GM23338 (cell line): Measurements from ENCODE around the gene IHH. TPM values are rescaled to one million over a fixed set of nuclear protein-coding genes. Genes with fewer than 3 reads are reported as not detected.

Experiments
- ATAC-seq: fragments of 200-7000 bp; cut with Tn5 transposase; 3 replicates; pipeline ENCODE4 v1.9.1; 2020
- DNase-seq: peaks from one replicate; pipeline ENCODE4 v3.0.0-alpha.2; 2015; ENCODE audit warnings: low spot score
- H2AFZ ChIP-seq: fragments of 200-600 bp; sonication (generic); 2 replicates; pipeline ENCODE4 v1.8.0; 2016; ENCODE audit warnings: antibody characterized with exemption, mild to moderate bottlenecking, moderate library complexity
- H3F3A ChIP-seq: fragments of 200-600 bp; sonication (generic); replicated peaks from 2 replicates; pipeline ENCODE4 v1.8.0; 2017; ENCODE audit warnings: antibody characterized with exemption, mixed run types, low read depth
- H3K27ac ChIP-seq: fragments of 200-600 bp; sonication (generic); 2 replicates; pipeline ENCODE4 v1.6.1; 2016; ENCODE audit warnings: low read depth
- H3K27me3 ChIP-seq: fragments of 200-600 bp; sonication (generic); 2 replicates; pipeline ENCODE4 v1.8.0; 2016; ENCODE audit warnings: mild to moderate bottlenecking, mixed run types, moderate library complexity; ENCODE audit not compliant: insufficient read depth
- H3K36me3 ChIP-seq: fragments of 200-600 bp; sonication (generic); 2 replicates; pipeline ENCODE4 v1.8.0; 2016; ENCODE audit warnings: mild to moderate bottlenecking; ENCODE audit not compliant: insufficient read depth
- H3K4me1 ChIP-seq: fragments of 200-600 bp; sonication (generic); 2 replicates; pipeline ENCODE4 v1.8.0; 2016; ENCODE audit warnings: mild to moderate bottlenecking, moderate library complexity; ENCODE audit not compliant: insufficient read depth
- H3K4me2 ChIP-seq: fragments of 200-600 bp; sonication (generic); 2 replicates; pipeline ENCODE4 v1.7.1; 2017; ENCODE audit warnings: mixed run types
- H3K4me3 ChIP-seq: fragments of 200-600 bp; sonication (generic); 2 replicates; pipeline ENCODE4 v1.6.1; 2016; ENCODE audit warnings: mixed run types
- H3K79me2 ChIP-seq: fragments of 200-600 bp; sonication (generic); replicated peaks from 2 replicates; pipeline ENCODE4 v1.8.0; 2017; ENCODE audit warnings: mild to moderate bottlenecking; ENCODE audit not compliant: insufficient read depth
- H3K9me2 ChIP-seq: fragments of 200-600 bp; sonication (generic); 2 replicates; pipeline ENCODE4 v1.8.0; 2017; ENCODE audit not compliant: insufficient read depth
- H4K20me1 ChIP-seq: fragments of 200-600 bp; sonication (generic); replicated peaks from 2 replicates; pipeline ENCODE4 v1.8.0; 2017; ENCODE audit warnings: mild to moderate bottlenecking; ENCODE audit not compliant: insufficient read depth
- H3K27ac Mint-ChIP-seq: 2 replicates; pipeline ENCODE4 v1.8.0; 2020; ENCODE audit warnings: inconsistent platforms, mild to moderate bottlenecking, moderate library complexity, mixed read lengths
- H3K27me3 Mint-ChIP-seq: 3 replicates; pipeline ENCODE4 v1.8.0; 2022; ENCODE audit warnings: low read depth, mild to moderate bottlenecking, moderate library complexity, mixed read lengths, inconsistent platforms; ENCODE audit not compliant: insufficient read depth, poor library complexity
- H3K36me3 Mint-ChIP-seq: 3 replicates; pipeline ENCODE4 v1.8.0; 2021; ENCODE audit warnings: low read depth, mild to moderate bottlenecking, inconsistent platforms, moderate library complexity, mixed read lengths
- H3K4me1 Mint-ChIP-seq: 3 replicates; pipeline ENCODE4 v1.8.0; 2020; ENCODE audit warnings: mild to moderate bottlenecking, inconsistent platforms, mixed read lengths
- H3K4me3 Mint-ChIP-seq: 3 replicates; pipeline ENCODE4 v1.8.0; 2021; ENCODE audit warnings: moderate library complexity, mild to moderate bottlenecking, inconsistent platforms, mixed read lengths
- H3K9me3 Mint-ChIP-seq: 3 replicates; pipeline ENCODE4 v1.8.0; 2020; ENCODE audit warnings: moderate library complexity, mild to moderate bottlenecking, inconsistent platforms, mixed read lengths
- CTCF ChIP-seq, 2 experiments: fragments of 200-600 bp in 1 of 2; sonication (generic) in 1 of 2; conservative IDR thresholded peaks; 2 replicates each; pipeline versions ENCODE4 v1.5.1 to v1.6.1; 2016 to 2017; ENCODE audit warnings: antibody characterized with exemption in 2 of 2, low read depth in 2 of 2, mild to moderate bottlenecking in 2 of 2, moderate library complexity in 1 of 2
- EZH2 ChIP-seq: fragments of 200-600 bp; sonication (generic); IDR thresholded peaks from one replicate; pipeline ENCODE4 v1.8.0; 2017; ENCODE audit warnings: antibody characterized with exemption, mild to moderate bottlenecking, low read depth; ENCODE audit not compliant: unreplicated experiment
- EZH2phosphoT487 ChIP-seq: fragments of 200-600 bp; sonication (generic); IDR thresholded peaks from one replicate; pipeline ENCODE4 v1.8.1; 2018; ENCODE audit warnings: antibody characterized with exemption; ENCODE audit not compliant: unreplicated experiment
- JUNB ChIP-seq: IDR thresholded peaks from one replicate; pipeline ENCODE4 v1.6.1; 2016; ENCODE audit warnings: antibody characterized with exemption; ENCODE audit not compliant: unreplicated experiment
- NANOG ChIP-seq: IDR thresholded peaks from 2 replicates; pipeline ENCODE4 v1.6.1; 2016; ENCODE audit warnings: antibody characterized with exemption, borderline replicate concordance
- STAT1 ChIP-seq: IDR thresholded peaks from one replicate; pipeline ENCODE4 v1.6.1; 2016; ENCODE audit warnings: antibody characterized with exemption; ENCODE audit not compliant: unreplicated experiment
- ZNF114 ChIP-seq: fragments of 250-450 bp; sonication (Bioruptor Pico); IDR thresholded peaks from 2 replicates; pipeline ENCODE4 v1.5.0; 2020; ENCODE audit warnings: mild to moderate bottlenecking, moderate library complexity
- ZNF462 ChIP-seq: fragments of 250-450 bp; sonication (Bioruptor Pico); IDR thresholded peaks from 2 replicates; pipeline ENCODE4 v1.5.0; 2020; ENCODE audit warnings: mild to moderate bottlenecking, moderate library complexity
- polyA plus RNA-seq: library from polyadenylated mRNA; unstranded; fragments of >200 nt; fragmentation: Nextera tagmentation; extraction: Ambion mirVana; gene quantifications from 2 replicates; pipeline ENCODE4 v1.2.1, GENCODE V29; 2016
- total RNA-seq: library from RNA; depleted of rRNA; stranded (reverse); fragments of >200 nt; shearing (Covaris generic); gene quantifications from 2 replicates; pipeline ENCODE4 v1.2.3, GENCODE V29; 2014
- TF ChIP-seq, protein P1 (sequence below): IDR thresholded peaks from one replicate; pipeline ENCODE4 v1.6.1; 2018; ENCODE audit warnings: antibody characterized with exemption; ENCODE audit not compliant: unreplicated experiment

The IHH gene
- total and polyA plus RNA-seq, 2 experiments from 2014 or later: not detected

- H3K36me3 Mint-ChIP-seq: no peaks in the 10 kb centered on the region
- Histone ChIP-seq H3F3A (no peaks in the 10 kb centered on the region), H3K4me2 (no peak overlapping the region), H3K27ac (no peak overlapping the region), H3K79me2 (no peaks in the 10 kb centered on the region), H3K4me1 (no peaks in the 10 kb centered on the region; the same call in 1 of the 2 replicates), H3K9me2 (no peaks in the 10 kb centered on the region), H2AFZ (no peak overlapping the region), H3K4me3 (no peak overlapping the region), H3K36me3 (no peaks in the 10 kb centered on the region), H4K20me1 (no peaks in the 10 kb centered on the region), H3K27me3 (0 out of 2 replicates have a peak, but pooled peaks cover 7% of the 10 kb centered on the region)
- H3K27ac Mint-ChIP-seq: no peak overlapping the region
- no peak for TF ChIP-seq EZH2
- TF ChIP-seq, protein P1, sequence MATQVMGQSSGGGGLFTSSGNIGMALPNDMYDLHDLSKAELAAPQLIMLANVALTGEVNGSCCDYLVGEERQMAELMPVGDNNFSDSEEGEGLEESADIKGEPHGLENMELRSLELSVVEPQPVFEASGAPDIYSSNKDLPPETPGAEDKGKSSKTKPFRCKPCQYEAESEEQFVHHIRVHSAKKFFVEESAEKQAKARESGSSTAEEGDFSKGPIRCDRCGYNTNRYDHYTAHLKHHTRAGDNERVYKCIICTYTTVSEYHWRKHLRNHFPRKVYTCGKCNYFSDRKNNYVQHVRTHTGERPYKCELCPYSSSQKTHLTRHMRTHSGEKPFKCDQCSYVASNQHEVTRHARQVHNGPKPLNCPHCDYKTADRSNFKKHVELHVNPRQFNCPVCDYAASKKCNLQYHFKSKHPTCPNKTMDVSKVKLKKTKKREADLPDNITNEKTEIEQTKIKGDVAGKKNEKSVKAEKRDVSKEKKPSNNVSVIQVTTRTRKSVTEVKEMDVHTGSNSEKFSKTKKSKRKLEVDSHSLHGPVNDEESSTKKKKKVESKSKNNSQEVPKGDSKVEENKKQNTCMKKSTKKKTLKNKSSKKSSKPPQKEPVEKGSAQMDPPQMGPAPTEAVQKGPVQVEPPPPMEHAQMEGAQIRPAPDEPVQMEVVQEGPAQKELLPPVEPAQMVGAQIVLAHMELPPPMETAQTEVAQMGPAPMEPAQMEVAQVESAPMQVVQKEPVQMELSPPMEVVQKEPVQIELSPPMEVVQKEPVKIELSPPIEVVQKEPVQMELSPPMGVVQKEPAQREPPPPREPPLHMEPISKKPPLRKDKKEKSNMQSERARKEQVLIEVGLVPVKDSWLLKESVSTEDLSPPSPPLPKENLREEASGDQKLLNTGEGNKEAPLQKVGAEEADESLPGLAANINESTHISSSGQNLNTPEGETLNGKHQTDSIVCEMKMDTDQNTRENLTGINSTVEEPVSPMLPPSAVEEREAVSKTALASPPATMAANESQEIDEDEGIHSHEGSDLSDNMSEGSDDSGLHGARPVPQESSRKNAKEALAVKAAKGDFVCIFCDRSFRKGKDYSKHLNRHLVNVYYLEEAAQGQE: peak; percentile 96
- peaks cover 6% of the 10 kb centered on the region; the same call in 1 of the 3 replicates for H3K4me1 Mint-ChIP-seq
- ATAC-seq: peak; percentile 92
- peak; percentile 81 for DNase-seq
- H3K4me3 Mint-ChIP-seq: no peak overlapping the region
- H3K9me3 Mint-ChIP-seq: no peaks in the 10 kb centered on the region
- H3K27me3 Mint-ChIP-seq: peaks cover 9% of the 10 kb centered on the region
Observed at GRCh38 chr2:219045937-219046550, 14.7 kb downstream of the IHH start.

DNA sequence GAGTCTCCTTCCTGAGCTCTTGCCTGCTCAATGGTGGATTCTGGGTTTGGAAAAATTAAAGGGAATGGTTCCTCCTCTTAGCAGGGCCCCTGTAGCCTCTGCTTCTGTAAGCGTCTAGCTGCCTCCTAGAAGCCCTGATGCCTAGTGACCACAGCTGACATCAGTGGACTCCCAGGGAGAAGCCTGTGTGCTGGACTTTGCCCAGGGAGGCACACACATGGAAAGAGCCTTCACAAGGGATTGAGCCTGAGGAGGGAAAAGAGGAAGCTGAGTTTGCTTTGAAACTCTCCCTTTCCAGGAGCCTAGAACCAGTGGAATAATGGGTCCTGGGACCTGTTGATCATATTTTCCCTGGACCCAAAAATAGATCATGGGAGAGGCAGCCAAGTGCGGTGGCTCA, 18.0 kb downstream of the IHH start:
- Histone ChIP-seq H3K27ac (no peak overlapping the region), H3K27me3 (0 out of 2 replicates have a peak, but pooled peaks cover 4% of the 10 kb centered on the region), H3K4me3 (no peak overlapping the region), H3K9me2 (no peaks in the 10 kb centered on the region), H2AFZ (no peak overlapping the region), H3F3A (no peaks in the 10 kb centered on the region), H3K4me2 (no peak overlapping the region), H3K4me1 (no peaks in the 10 kb centered on the region; the same call in 1 of the 2 replicates), H3K79me2 (no peaks in the 10 kb centered on the region), H4K20me1 (no peaks in the 10 kb centered on the region), H3K36me3 (no peaks in the 10 kb centered on the region)
- ATAC-seq (no peak), DNase-seq (no peak)
- H3K4me1 Mint-ChIP-seq: peaks cover 6% of the 10 kb centered on the region; the same call in 1 of the 3 replicates
- H3K36me3 Mint-ChIP-seq: no peaks in the 10 kb centered on the region
- no peak overlapping the region for H3K27ac Mint-ChIP-seq
- H3K4me3 Mint-ChIP-seq: no peak overlapping the region
- H3K27me3 Mint-ChIP-seq: peaks cover 10% of the 10 kb centered on the region
- no peaks in the 10 kb centered on the region for H3K9me3 Mint-ChIP-seq
- TF ChIP-seq EZH2phosphoT487 (no peak), ZNF462 (no peak), CTCF (conservative IDR thresholded peaks at IDR 0.05; ENCODE audit: low read depth in 2 of 2) (no peak), NANOG (no peak), EZH2 (no peak), STAT1 (no peak), ZNF114 (no peak), JUNB (no peak)
